HepG2 (cell line): Measurements from ENCODE around the gene RRBP1. TPM values are rescaled to one million over a fixed set of nuclear protein-coding genes. Genes with fewer than 3 reads are reported as not detected.
A peak's percentile ranks its signal among the peaks of the same experiment; 100 is the strongest.

ENCODE experiments used
- CBFB ChIP-seq: sonication (generic); formaldehyde crosslinking; IDR thresholded peaks from 2 replicates; pipeline ENCODE4 v1.4.0; 2020; ENCODE audit warnings: missing genetic modification reagents
- CBX2 ChIP-seq, 2 experiments: fragments of 200-600 bp in 1 of 2; sonication (generic); formaldehyde crosslinking in 1 of 2; IDR thresholded peaks; 2 replicates each; pipeline versions ENCODE4 v1.7.0 to v1.8.1; 2018 to 2022; ENCODE audit warnings: low read depth in 2 of 2, low read length in 1 of 2, mild to moderate bottlenecking in 1 of 2, missing genetic modification reagents in 1 of 2
- DMAP1 ChIP-seq: IDR thresholded peaks from 2 replicates; pipeline ENCODE4 v1.6.1; 2016
- EP300 ChIP-seq, 3 experiments: sonication (generic) in 1 of 3; formaldehyde crosslinking in 1 of 3; IDR thresholded peaks; 2 replicates each; pipeline versions ENCODE4 v1.5.1 to v1.6.1; 2011 to 2020; ENCODE audit warnings: low read depth in 2 of 3, low read length in 2 of 3, borderline replicate concordance in 1 of 3, improper control_type of control experiment in 1 of 3, mild to moderate bottlenecking in 1 of 3, missing genetic modification reagents in 1 of 3, moderate library complexity in 1 of 3
- JARID2 ChIP-seq: sonication (generic); formaldehyde crosslinking; IDR thresholded peaks from 2 replicates; pipeline ENCODE4 v1.8.1; 2023; ENCODE audit warnings: missing genetic modification reagents, inconsistent platforms; ENCODE audit not compliant: insufficient replicate concordance
- MAFF ChIP-seq: IDR thresholded peaks from 2 replicates; pipeline ENCODE4 v1.6.1; 2011; ENCODE audit warnings: low read depth, low read length, improper control_type of control experiment
- MIER2 ChIP-seq: IDR thresholded peaks from 2 replicates; pipeline ENCODE4 v1.6.1; 2016; ENCODE audit warnings: missing biosample characterization, missing genetic modification reagents
- MZF1 ChIP-seq: sonication (generic); formaldehyde crosslinking; IDR thresholded peaks from 2 replicates; pipeline ENCODE4 v1.8.1; 2023; ENCODE audit warnings: mild to moderate bottlenecking, missing genetic modification reagents, borderline replicate concordance
- NFYC ChIP-seq: IDR thresholded peaks from 2 replicates; pipeline ENCODE4 v1.6.1; 2016; ENCODE audit warnings: missing genetic modification reagents, missing compliant biosample characterization
- POLR2G ChIP-seq: fragments of 200-400 bp; formaldehyde crosslinking; IDR thresholded peaks from 2 replicates; pipeline ENCODE4 v1.6.1; 2018; ENCODE audit warnings: mild to moderate bottlenecking, low read depth, low read length, moderate library complexity
- SOX6 ChIP-seq, 2 experiments: fragments of 450-650 bp in 1 of 2; sonication (generic) in 1 of 2; formaldehyde crosslinking in 1 of 2; IDR thresholded peaks; 2 replicates each; pipeline versions ENCODE4 v1.4.0 to v1.6.1; 2017 to 2020; ENCODE audit warnings: antibody characterized with exemption in 1 of 2, mild to moderate bottlenecking in 1 of 2, missing genetic modification reagents in 1 of 2
- STAT5B ChIP-seq: sonication (generic); formaldehyde crosslinking; IDR thresholded peaks from 2 replicates; pipeline ENCODE4 v1.4.0; 2020; ENCODE audit warnings: missing genetic modification reagents
- ZBTB37 ChIP-seq: sonication (generic); formaldehyde crosslinking; IDR thresholded peaks from 2 replicates; pipeline ENCODE4 v1.4.0; 2020; ENCODE audit warnings: mild to moderate bottlenecking, missing genetic modification reagents
- ZFX ChIP-seq: sonication (generic); formaldehyde crosslinking; IDR thresholded peaks from 2 replicates; pipeline ENCODE4 v1.4.0; 2020; ENCODE audit warnings: mild to moderate bottlenecking, low read depth, missing genetic modification reagents, moderate library complexity
- ZNF124 ChIP-seq: sonication (generic); formaldehyde crosslinking; IDR thresholded peaks from 2 replicates; pipeline ENCODE4 v1.4.0; 2020; ENCODE audit warnings: missing genetic modification reagents
- ZNF24 ChIP-seq: fragments of 450-650 bp; IDR thresholded peaks from 2 replicates; pipeline ENCODE4 v1.6.1; 2017; ENCODE audit warnings: antibody characterized with exemption, mild to moderate bottlenecking
- ZNF816 ChIP-seq: sonication (generic); formaldehyde crosslinking; IDR thresholded peaks from 2 replicates; pipeline ENCODE4 v1.8.0; 2022; ENCODE audit warnings: missing genetic modification reagents, mild to moderate bottlenecking, borderline replicate concordance
- ZSCAN25 ChIP-seq: sonication (generic); formaldehyde crosslinking; IDR thresholded peaks from 2 replicates; pipeline ENCODE4 v1.8.0; 2022; ENCODE audit warnings: mild to moderate bottlenecking, missing genetic modification reagents
- polyA plus RNA-seq, 8 experiments: library from polyadenylated mRNA; depleted of rRNA in 3 of 8; stranded (reverse) in 7 of 8; unstranded in 1 of 8; fragments of >200 nt; fragmentation: Illumina TruSeq in 4 of 8; extraction: Trizol in 4 of 8; gene quantifications; 2 replicates each; pipeline versions ENCODE4 v1.2.1 to v1.2.3, GENCODE V29; 2011 to 2016; ENCODE audit warnings: low read depth in 4 of 8, missing spikeins in 1 of 8, mixed read lengths in 1 of 8; ENCODE audit not compliant: insufficient read depth in 1 of 8
- total RNA-seq, 5 experiments: library from RNA; depleted of rRNA; stranded (reverse); fragments of >200 nt; fragmentation: Illumina TruSeq; extraction: Trizol; gene quantifications; 2 replicates each; pipeline ENCODE4 v1.2.3, GENCODE V29; 2016; ENCODE audit warnings: low read depth in 1 of 5
- TF ChIP-seq, protein P1 (sequence below): sonication (generic); formaldehyde crosslinking; IDR thresholded peaks from 2 replicates; pipeline ENCODE4 v1.4.0; 2020; ENCODE audit warnings: mild to moderate bottlenecking, missing genetic modification reagents, borderline replicate concordance
- TF ChIP-seq, protein P2 (sequence below), 2 experiments: sonication (generic) in 1 of 2; formaldehyde crosslinking in 1 of 2; IDR thresholded peaks; 2 replicates each; pipeline versions ENCODE4 v1.4.0 to v1.6.1; 2018 to 2020; ENCODE audit warnings: missing genetic modification reagents in 2 of 2, borderline replicate concordance in 1 of 2, low read depth in 1 of 2, mild to moderate bottlenecking in 1 of 2, missing biosample characterization in 1 of 2

RRBP1 gene
- total and polyA plus RNA-seq, 2 of the 13 experiments (the other 11 are each of a cell fraction or from before 2014, with no cell fraction given): 150 to 222 TPM

DNA sequence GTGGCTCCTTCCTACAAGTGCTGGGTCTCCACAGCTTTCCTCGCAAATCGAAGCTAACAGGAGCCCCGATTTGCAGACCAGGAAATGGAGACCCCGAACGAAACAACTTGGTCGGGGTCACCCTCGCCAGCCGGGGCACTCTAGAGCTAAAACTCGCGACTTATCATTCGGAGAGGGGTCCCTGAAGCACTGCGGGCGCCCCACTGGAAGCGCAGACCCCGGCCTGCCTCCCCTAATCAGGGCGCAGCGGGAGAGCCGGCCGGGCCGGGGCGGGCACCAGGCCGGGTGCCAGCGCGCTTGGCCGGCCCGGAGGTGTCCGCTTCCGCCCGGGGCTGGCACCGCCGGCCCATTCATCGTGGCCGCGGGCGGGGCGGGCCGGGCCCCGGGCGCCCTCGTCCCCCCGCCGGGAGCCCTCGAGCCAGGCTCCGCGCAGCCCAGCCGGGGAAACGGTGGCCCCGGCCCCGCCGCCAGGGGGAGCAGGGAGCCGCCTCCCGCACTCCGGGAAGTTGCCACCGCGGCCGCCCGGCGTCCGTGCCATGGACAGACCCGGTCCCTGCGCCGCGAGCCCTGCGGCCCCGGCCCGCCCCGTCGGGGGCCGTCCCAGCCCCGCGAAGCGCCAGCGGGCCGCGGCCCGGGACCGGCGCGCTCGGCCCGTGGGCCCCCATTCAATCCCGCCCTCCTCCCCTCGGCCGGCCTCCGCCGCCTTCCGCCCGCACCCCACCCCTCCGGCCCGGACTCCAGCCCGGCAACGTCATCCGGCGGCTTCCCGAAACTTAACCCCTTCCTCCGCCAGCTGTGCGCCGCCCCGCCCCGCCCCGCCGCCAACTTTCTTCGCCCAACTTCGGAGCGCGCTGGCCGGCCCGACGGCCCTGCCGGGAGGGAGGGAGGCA is 961 bp downstream of the RRBP1 start (continued):
- TF ChIP-seq CBX2 (IDR thresholded peaks at IDR 0.05; ENCODE audit: low read depth, low read length): no peak
- no peak for TF ChIP-seq CBX2 (CRISPR knock-in tag; IDR thresholded peaks at IDR 0.05; ENCODE audit: low read depth)
- TF ChIP-seq ZNF124 (CRISPR knock-in tag): no peak; the same call in 1 of the 2 replicates
- no peak for TF ChIP-seq NFYC
- TF ChIP-seq MIER2 (CRISPR knock-in tag): no peak
- TF ChIP-seq, protein P1, sequence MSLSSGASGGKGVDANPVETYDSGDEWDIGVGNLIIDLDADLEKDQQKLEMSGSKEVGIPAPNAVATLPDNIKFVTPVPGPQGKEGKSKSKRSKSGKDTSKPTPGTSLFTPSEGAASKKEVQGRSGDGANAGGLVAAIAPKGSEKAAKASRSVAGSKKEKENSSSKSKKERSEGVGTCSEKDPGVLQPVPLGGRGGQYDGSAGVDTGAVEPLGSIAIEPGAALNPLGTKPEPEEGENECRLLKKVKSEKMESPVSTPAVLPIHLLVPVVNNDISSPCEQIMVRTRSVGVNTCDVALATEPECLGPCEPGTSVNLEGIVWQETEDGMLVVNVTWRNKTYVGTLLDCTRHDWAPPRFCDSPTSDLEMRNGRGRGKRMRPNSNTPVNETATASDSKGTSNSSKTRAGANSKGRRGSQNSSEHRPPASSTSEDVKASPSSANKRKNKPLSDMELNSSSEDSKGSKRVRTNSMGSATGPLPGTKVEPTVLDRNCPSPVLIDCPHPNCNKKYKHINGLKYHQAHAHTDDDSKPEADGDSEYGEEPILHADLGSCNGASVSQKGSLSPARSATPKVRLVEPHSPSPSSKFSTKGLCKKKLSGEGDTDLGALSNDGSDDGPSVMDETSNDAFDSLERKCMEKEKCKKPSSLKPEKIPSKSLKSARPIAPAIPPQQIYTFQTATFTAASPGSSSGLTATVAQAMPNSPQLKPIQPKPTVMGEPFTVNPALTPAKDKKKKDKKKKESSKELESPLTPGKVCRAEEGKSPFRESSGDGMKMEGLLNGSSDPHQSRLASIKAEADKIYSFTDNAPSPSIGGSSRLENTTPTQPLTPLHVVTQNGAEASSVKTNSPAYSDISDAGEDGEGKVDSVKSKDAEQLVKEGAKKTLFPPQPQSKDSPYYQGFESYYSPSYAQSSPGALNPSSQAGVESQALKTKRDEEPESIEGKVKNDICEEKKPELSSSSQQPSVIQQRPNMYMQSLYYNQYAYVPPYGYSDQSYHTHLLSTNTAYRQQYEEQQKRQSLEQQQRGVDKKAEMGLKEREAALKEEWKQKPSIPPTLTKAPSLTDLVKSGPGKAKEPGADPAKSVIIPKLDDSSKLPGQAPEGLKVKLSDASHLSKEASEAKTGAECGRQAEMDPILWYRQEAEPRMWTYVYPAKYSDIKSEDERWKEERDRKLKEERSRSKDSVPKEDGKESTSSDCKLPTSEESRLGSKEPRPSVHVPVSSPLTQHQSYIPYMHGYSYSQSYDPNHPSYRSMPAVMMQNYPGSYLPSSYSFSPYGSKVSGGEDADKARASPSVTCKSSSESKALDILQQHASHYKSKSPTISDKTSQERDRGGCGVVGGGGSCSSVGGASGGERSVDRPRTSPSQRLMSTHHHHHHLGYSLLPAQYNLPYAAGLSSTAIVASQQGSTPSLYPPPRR (CRISPR knock-in tag): no peak
- no peak for TF ChIP-seq SOX6 (IDR thresholded peaks at IDR 0.05)
- TF ChIP-seq SOX6 (CRISPR knock-in tag; IDR thresholded peaks at IDR 0.05): no peak
- TF ChIP-seq POLR2G: peak; percentile 59; the same call in 1 of the 2 replicates
- peak; percentile 16 for TF ChIP-seq ZFX (CRISPR knock-in tag)
- TF ChIP-seq ZNF816 (CRISPR knock-in tag): 0 out of 2 replicates have a peak, but pooled peaks have one; percentile 39
- TF ChIP-seq EP300 (IDR thresholded peaks at IDR 0.05; ENCODE audit: low read depth in 2 of 2, low read length in 2 of 2): no peak
- TF ChIP-seq EP300 (CRISPR knock-in tag; IDR thresholded peaks at IDR 0.05; ENCODE audit: borderline replicate concordance): no peak
- TF ChIP-seq CBFB: no peak
- no peak for TF ChIP-seq DMAP1 (CRISPR knock-in tag)
- no peak for TF ChIP-seq ZBTB37 (CRISPR knock-in tag)
- no peak for TF ChIP-seq STAT5B (CRISPR knock-in tag)
- no peak; the same call in 1 of the 2 replicates for TF ChIP-seq ZSCAN25 (CRISPR knock-in tag)
- no peak for TF ChIP-seq JARID2 (CRISPR knock-in tag)
- TF ChIP-seq ZNF24: no peak
- TF ChIP-seq, protein P2, sequence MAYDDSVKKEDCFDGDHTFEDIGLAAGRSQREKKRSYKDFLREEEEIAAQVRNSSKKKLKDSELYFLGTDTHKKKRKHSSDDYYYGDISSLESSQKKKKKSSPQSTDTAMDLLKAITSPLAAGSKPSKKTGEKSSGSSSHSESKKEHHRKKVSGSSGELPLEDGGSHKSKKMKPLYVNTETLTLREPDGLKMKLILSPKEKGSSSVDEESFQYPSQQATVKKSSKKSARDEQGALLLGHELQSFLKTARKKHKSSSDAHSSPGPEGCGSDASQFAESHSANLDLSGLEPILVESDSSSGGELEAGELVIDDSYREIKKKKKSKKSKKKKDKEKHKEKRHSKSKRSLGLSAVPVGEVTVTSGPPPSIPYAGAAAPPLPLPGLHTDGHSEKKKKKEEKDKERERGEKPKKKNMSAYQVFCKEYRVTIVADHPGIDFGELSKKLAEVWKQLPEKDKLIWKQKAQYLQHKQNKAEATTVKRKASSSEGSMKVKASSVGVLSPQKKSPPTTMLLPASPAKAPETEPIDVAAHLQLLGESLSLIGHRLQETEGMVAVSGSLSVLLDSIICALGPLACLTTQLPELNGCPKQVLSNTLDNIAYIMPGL (CRISPR knock-in tag; IDR thresholded peaks at IDR 0.05; ENCODE audit: borderline replicate concordance in 1 of 2, low read depth in 1 of 2): peak in 1 of 2 experiments; percentile 95
- no peak for TF ChIP-seq MAFF
- TF ChIP-seq MZF1: no peak
